Left colon (tissue), 2 donors: Measurements from ENCODE around the gene PRUNE2. TPM values are rescaled to one million over a fixed set of nuclear protein-coding genes. Genes with fewer than 3 reads are reported as not detected.
"Not testable (repeated sequence)": the region's sequence is repeated elsewhere in the genome, so short reads cannot be mapped to it uniquely, and the experiment has no call there.

ENCODE experiments used
- ATAC-seq: fragments of 200-7000 bp; cut with Tn5 transposase; one replicate; pipeline ENCODE4 v1.9.1; 2020; ENCODE audit warnings: mild to moderate bottlenecking, moderate library complexity
- DNase-seq, 2 donors: peaks; one replicate each; pipeline ENCODE4 v3.0.0-alpha.2; 2020
- intact Hi-C, 2 donors: fragments of 100-400 bp; cut with DNase I in 1 of 2; cut with micrococcal nuclease in 1 of 2; formaldehyde crosslinking; loops; one replicate each; pipeline versions ENCODE4 v1.11.2 to v1.14.0; 2022; cut with DNase I, micrococcal nuclease
- total RNA-seq, 2 donors: library from RNA; stranded (reverse); fragmentation: NEBNext Ultra II Directional; extraction: Animal tissue kit (Norgen Biotek cat#: 25700); gene quantifications; one replicate each; pipeline ENCODE4 v1.2.1, GENCODE V29; 2021
- donor health status: DM: no; HTN: no; CAD: no.
- donor health status: DM: yes; HTN: yes; CAD: no.

The PRUNE2 gene
- total RNA-seq, 2 donors from 2014 or later, result 33.6 to 80.5 TPM

- ATAC-seq, result no peak
- intact Hi-C loops, result no loop called here
- DNase-seq, result no peak
Measured at GRCh38 chr9:76690973-76691370, 214.9 kb downstream of the PRUNE2 start.

GRCh38 chr9:76690246-76690972 lies 215.5 kb downstream of the PRUNE2 start:
- ATAC-seq, result peak; percentile 37
- intact Hi-C loops, result no loop called here
- DNase-seq, result no peak

GRCh38 chr9:76688471-76689238 lies 217.3 kb downstream of the PRUNE2 start:
- DNase-seq (no peak), ATAC-seq (no peak)
- intact Hi-C loops, result no loop called here

- intact Hi-C loops, result no loop called here
- no peak for DNase-seq
- ATAC-seq, result no peak
Measured at GRCh38 chr9:76687861-76688391, 218.0 kb downstream of the PRUNE2 start.

- no peak for ATAC-seq
- intact Hi-C loops, result no loop called here
- DNase-seq, result no peak
Measured at GRCh38 chr9:76686756-76687155, 219.2 kb downstream of the PRUNE2 start.

DNA sequence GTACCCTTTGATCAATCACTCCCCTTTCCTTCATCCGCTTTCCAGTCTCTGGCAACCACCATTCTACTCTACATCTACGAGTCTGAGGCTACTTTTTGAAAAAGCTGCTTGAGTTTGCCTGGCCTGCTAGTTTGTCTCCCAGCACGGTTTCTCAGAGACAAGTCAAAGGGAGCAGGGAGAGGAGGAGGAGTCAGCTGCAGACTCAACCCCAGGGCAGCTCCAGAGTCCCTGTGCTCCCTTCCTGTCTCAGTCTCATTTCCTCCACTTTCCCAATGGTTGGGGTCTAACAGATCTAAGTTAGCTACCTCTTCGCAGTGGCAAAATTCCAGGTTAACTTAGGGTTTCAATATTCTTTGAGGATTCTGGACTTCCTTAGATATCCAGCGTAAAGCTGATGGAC lies 221.7 kb downstream of the PRUNE2 start:
- ATAC-seq (no peak), DNase-seq (no peak)
- intact Hi-C loops, result loop anchor here in 1 of 2 donors (2.0 kb wide), 1 partner anchor 21 kb away; no protein-coding TSS in a partner anchor

GRCh38 chr9:76681556-76681955 lies 224.4 kb downstream of the PRUNE2 start:
- ATAC-seq, result no peak
- intact Hi-C loops, result no loop called here
- DNase-seq, result no peak

DNA sequence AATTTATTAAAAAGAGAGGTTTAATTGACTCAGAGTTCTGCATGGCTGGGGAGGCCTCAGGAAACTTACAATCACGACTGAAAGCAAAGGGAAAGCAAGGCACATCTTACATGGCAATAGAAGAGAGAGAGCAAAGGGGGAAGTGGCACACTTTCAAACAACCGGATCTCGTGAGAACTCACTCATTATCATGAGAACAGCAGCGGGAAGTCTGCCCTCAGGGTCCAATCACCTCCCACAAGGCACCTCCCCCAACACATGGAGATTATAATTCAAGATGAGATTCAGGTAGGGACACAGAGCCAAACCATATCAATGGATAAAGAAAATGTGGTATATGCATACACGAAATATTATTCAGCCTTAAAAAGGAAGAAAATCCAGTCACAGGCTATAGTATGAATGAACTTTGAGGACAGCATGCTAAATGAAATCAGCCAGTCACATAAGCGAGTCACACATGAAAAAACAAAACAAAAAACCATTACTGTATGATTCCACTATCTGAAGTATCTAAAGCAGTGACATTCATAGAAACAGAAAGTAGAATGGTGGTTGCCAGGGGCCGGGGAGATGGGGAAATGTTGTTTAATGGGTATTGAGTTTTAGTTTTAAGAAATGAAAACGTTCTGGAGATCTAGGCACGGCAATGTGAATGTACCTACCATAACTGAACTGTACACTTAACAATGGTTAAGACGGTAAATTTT lies 225.0 kb downstream of the PRUNE2 start:
- intact Hi-C loops, result no loop called here
- DNase-seq (no peak), ATAC-seq (no peak)

DNA sequence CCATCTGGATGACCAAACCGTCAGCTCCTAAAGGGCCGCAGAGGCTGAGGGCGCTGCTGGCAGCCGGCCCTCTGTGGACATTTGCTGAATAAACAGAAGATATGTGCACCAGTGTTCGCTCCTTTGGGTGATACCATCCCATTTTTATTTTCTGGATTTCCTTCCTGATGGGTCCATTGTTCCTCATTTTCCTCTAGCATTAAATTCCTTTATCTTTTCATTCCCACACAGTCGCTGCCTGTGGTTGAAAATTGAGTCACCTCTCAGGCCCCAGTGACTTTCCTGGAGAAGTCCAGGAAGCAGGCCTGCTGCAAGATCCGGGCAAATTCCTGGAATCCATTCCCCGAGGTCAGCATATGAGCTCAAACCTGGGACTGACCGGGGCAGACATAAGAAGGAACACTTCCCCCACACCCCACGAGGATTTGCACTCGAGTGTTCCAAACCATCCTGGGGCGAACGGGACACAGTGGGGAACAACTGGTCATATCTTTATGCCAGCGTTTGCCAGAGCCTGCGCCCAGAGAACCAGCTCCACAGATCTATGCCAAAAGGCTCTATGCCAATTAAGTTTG lies 228.3 kb downstream of the PRUNE2 start:
- DNase-seq (no peak), ATAC-seq (peak; percentile 75)
- intact Hi-C loops, result no loop called here

- DNase-seq (no peak), ATAC-seq (peak; percentile 69)
- intact Hi-C loops, result no loop called here
Measured at GRCh38 chr9:76676857-76677256, 229.1 kb downstream of the PRUNE2 start.

GRCh38 chr9:76667521-76667957 lies 238.4 kb downstream of the PRUNE2 start:
- ATAC-seq (no peak), DNase-seq (no peak)
- intact Hi-C loops, result no loop called here

DNA sequence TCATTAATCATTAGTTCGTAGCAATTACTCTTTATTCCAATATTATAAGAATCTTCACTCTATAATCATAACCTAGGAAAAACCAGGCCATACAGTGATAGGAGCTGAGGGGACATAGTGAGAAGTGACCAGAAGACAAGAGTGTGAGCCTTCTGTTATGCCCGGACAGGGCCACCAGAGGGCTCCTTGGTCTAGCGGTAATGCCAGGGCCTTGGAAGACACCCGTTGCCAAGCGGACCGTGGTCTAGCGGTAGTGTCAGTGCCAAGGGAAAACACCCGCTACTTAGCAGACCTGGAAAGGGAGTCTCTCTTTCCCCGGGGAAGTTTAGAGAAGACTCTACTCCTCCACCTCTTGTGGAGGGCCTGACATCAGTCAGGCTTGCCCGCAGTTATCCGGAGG lies 239.9 kb downstream of the PRUNE2 start:
- DNase-seq, result peak in 1 of 2 donors; percentile 29

GRCh38 chr9:76665458-76665857 lies 240.5 kb downstream of the PRUNE2 start:
- ATAC-seq (peak; percentile 60), DNase-seq (no peak)
- intact Hi-C loops, result no loop called here

More for the DNA sequence above, 239.9 kb downstream of the PRUNE2 start:
- ATAC-seq, intact Hi-C loops: not testable (repeated sequence)

- ATAC-seq, result no peak
- no peak for DNase-seq
- intact Hi-C loops, result no loop called here
Measured at GRCh38 chr9:76664120-76664519, 241.8 kb downstream of the PRUNE2 start.

GRCh38 chr9:76662476-76663281 lies 243.2 kb downstream of the PRUNE2 start:
- peak; percentile 64 for ATAC-seq
- intact Hi-C loops, result loop anchor here in 1 of 2 donors (2.0 kb wide), 1 partner anchor 22 kb away; no protein-coding TSS in a partner anchor

DNA sequence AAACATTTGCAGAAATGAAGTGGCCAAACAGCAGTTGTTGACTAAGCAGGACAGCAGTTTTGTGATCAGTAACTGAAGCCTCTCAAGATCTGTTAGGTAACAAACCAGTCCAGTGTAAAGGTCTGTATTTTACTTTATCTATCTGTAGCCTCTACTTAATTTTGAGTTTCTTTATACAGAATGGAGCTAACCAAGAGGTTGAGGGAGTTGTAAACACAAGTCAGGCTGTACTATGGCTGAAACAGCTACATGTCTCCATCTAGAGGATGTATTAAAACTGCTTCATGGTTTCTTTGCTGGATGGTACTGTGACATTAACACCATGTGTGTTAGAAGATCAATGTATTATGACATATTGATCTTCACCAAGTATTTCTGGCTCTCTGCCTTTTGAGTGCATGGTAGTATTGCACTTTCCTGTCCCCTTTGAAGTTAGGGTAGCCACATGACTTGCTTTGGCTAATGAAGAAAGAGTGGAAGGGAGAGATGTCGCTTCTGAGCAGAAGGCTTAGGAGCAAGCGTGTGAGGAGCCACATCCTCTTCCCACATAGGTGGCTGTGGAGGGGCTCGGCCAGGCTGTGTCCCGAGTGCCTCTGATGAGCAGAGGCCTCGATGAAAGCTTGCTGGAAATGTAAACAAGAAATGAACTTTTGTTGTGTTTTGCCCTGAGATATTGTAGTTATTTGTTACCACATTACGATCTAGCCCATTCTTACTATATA lies 247.2 kb downstream of the PRUNE2 start:
- intact Hi-C loops, result loop anchor here in 1 of 2 donors (5.0 to 10.0 kb wide), 2 partner anchors 64 to 211 kb away; no protein-coding TSS in a partner anchor

More at GRCh38 chr9:76662476-76663281, 243.2 kb downstream of the PRUNE2 start:
- DNase-seq, result no peak

DNA sequence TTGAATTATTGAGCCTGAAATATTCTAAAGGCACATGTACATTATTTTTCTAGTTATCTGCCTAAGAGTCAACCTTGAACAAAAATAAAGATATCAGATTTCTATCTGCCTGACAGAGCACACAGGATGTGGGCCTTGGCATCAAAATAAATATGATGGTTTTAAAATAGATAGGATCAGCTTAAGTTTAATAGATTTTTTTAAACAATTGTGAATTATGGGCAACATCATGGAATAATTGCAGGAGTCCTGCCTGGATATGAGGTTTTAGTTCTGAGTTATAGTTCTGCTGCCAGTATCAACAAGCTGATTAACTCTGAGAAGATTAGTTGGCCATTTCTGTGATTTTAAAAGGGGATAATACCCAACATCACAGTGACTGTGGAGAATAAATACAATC lies 248.6 kb downstream of the PRUNE2 start:
- ATAC-seq (no peak), DNase-seq (no peak)
- intact Hi-C loops, result loop anchor here in 1 of 2 donors (5.0 to 10.0 kb wide), 2 partner anchors 62 to 210 kb away; no protein-coding TSS in a partner anchor

More for the DNA sequence above, 247.2 kb downstream of the PRUNE2 start:
- ATAC-seq (peak; percentile 93), DNase-seq (no peak)
